Panc1 (cell line): Measurements from ENCODE around the gene GMPR.

Source experiments
- CTCF ChIP-seq: fragments of 450-650 bp; IDR thresholded peaks from 2 replicates; pipeline ENCODE4 v1.5.1; 2017; ENCODE audit warnings: mild to moderate bottlenecking
- SIN3A ChIP-seq: IDR thresholded peaks from 2 replicates; pipeline ENCODE4 v1.6.1; 2012; ENCODE audit warnings: low read depth, mild to moderate bottlenecking, low read length, moderate library complexity, borderline replicate concordance; ENCODE audit not compliant: insufficient read depth

- TF ChIP-seq SIN3A (no peak), CTCF (no peak)
Observed at GRCh38 chr6:16271428-16271827, 33.0 kb downstream of the GMPR start.
